ENCODE data around the gene GPX3. TPM values are rescaled to one million over a fixed set of nuclear protein-coding genes. Genes with fewer than 3 reads are reported as not detected.

Gene GPX3
- total RNA-seq, 4 donors from 2014 or later, result 399 to 695 (median 446) TPM

DNA sequence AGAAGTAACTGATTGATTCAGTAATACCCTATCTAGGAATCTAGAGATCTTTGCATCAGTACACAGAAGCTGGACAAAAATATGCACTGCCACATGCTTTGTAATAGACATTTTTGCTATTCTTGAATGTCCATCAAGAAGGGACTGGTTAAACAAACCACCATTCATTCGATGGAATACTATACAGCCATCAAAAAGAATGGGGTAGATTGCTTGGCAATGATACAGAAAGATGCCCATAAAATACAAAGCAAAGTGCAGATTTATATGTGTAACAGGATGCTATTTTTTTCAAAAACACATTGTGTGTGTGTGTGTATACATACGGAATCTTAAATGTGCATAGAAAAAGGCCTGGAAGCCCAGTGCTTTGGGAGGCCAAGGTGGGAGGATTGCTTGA, 52.9 kb downstream of the GPX3 start:
- intact Hi-C loops (cut with DNase I; ENCODE audit: low total_unique reads), result no loop called here
- TF ChIP-seq, protein P1, sequence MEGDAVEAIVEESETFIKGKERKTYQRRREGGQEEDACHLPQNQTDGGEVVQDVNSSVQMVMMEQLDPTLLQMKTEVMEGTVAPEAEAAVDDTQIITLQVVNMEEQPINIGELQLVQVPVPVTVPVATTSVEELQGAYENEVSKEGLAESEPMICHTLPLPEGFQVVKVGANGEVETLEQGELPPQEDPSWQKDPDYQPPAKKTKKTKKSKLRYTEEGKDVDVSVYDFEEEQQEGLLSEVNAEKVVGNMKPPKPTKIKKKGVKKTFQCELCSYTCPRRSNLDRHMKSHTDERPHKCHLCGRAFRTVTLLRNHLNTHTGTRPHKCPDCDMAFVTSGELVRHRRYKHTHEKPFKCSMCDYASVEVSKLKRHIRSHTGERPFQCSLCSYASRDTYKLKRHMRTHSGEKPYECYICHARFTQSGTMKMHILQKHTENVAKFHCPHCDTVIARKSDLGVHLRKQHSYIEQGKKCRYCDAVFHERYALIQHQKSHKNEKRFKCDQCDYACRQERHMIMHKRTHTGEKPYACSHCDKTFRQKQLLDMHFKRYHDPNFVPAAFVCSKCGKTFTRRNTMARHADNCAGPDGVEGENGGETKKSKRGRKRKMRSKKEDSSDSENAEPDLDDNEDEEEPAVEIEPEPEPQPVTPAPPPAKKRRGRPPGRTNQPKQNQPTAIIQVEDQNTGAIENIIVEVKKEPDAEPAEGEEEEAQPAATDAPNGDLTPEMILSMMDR (IDR thresholded peaks at IDR 0.05), result no peak
- no peak for TF ChIP-seq POLR2A (IDR thresholded peaks at IDR 0.05)
- DNase-seq (ENCODE audit: low spot score in 2 of 2), result no peak
- WGBS, 2 donors, result 94 to 96% methylated on average over 2 of the region's 2 CpGs
- H3K4me3 ChIP-seq (ENCODE audit: low read depth, poor library complexity, severe bottlenecking), result no peak overlapping the region

GRCh38 chr5:151074557-151074956, 54.2 kb downstream of the GPX3 start:
- intact Hi-C loops (cut with DNase I; ENCODE audit: low total_unique reads), result no loop called here

DNA sequence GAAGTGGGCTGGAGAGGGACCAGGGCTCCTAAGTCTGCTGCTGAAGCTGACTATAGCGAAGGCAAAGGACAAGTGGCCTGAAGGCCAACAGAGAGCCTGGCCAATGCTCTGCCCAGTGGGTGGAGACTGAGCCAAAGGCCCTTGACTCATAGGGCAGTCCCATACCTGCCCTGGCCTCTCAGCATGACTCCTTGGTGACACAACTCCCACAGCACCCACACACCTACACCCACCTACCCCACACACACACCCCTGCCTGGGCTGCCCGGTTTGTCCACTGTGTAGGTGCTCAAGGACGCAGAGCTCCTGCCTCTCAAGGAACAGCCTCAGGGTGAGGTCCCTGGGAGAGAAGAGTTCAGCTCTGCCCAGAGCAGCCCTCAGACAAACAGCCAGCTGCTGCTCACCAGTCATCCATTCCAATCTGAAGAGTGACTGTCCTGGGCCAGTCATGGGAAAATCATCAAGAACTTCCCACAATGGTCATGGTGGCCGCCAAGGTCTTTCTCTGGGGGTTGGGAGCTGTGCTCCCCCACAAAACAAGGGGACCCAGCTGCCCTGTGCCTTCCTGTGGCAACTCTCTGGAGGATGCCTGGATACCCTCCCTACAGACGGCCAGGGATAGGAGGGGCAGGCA, 55.4 kb downstream of the GPX3 start:
- WGBS, 2 donors, result 71 to 81% methylated on average over 5 of the region's 5 CpGs
- no peak overlapping the region for H3K4me3 ChIP-seq (ENCODE audit: low read depth, poor library complexity, severe bottlenecking)
- intact Hi-C loops (cut with DNase I; ENCODE audit: low total_unique reads), result no loop called here
- DNase-seq (ENCODE audit: low spot score in 2 of 2), result no peak
- TF ChIP-seq, protein P1 (IDR thresholded peaks at IDR 0.05), result no peak
- no peak for TF ChIP-seq POLR2A (IDR thresholded peaks at IDR 0.05)

More at GRCh38 chr5:151074557-151074956, 54.2 kb downstream of the GPX3 start:
- 97 to 98% methylated on average over 2 of the region's 2 CpGs for WGBS, 2 donors
- no peak overlapping the region for H3K4me3 ChIP-seq (ENCODE audit: low read depth, poor library complexity, severe bottlenecking)
- TF ChIP-seq, protein P1 (IDR thresholded peaks at IDR 0.05), result no peak
- TF ChIP-seq POLR2A (IDR thresholded peaks at IDR 0.05), result no peak
- no peak for DNase-seq (ENCODE audit: low spot score in 2 of 2)

- DNase-seq (ENCODE audit: low spot score in 2 of 2), result no peak
- TF ChIP-seq POLR2A (IDR thresholded peaks at IDR 0.05), result no peak
- TF ChIP-seq, protein P1 (IDR thresholded peaks at IDR 0.05), result no peak
- WGBS, 2 donors, result 92 to 93% methylated on average over 6 of the region's 6 CpGs
- no peak overlapping the region for H3K4me3 ChIP-seq (ENCODE audit: low read depth, poor library complexity, severe bottlenecking)
- intact Hi-C loops (cut with DNase I; ENCODE audit: low total_unique reads), result no loop called here
These were observed 56.2 kb downstream of the GPX3 start for GRCh38 chr5:151076616-151077015.

DNA sequence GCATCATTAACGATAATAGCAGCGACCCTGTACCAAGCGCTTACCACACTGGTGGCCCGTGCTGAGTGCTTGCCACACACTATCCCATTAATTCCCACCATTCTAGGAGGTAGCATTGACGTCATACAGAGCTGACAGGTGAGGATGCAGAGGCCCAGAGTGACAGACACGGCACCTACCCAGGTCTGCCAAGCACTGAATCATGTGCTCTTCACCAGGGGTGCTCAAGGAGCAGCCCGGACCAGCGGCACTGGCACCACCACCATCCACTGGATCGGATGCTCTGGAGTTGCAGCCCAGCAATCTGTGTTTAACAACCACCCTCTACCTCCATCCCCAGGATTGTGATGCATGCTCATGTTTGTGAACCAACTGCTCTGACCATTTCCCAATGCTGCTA, 57.0 kb downstream of the GPX3 start:
- intact Hi-C loops (cut with DNase I; ENCODE audit: low total_unique reads), result no loop called here
- DNase-seq (ENCODE audit: low spot score in 2 of 2), result no peak
- WGBS, 2 donors, result 93 to 94% methylated on average over 9 of the region's 9 CpGs
- TF ChIP-seq, protein P1 (IDR thresholded peaks at IDR 0.05), result no peak
- TF ChIP-seq POLR2A (IDR thresholded peaks at IDR 0.05), result no peak
- no peak overlapping the region for H3K4me3 ChIP-seq (ENCODE audit: low read depth, poor library complexity, severe bottlenecking)

GRCh38 chr5:151077967-151078366, 57.6 kb downstream of the GPX3 start:
- no peak for DNase-seq (ENCODE audit: low spot score in 2 of 2)
- no peak overlapping the region for H3K4me3 ChIP-seq (ENCODE audit: low read depth, poor library complexity, severe bottlenecking)
- intact Hi-C loops (cut with DNase I; ENCODE audit: low total_unique reads), result no loop called here
- WGBS, 2 donors, result 88 to 93% methylated on average over 3 of the region's 3 CpGs
- TF ChIP-seq POLR2A (IDR thresholded peaks at IDR 0.05), result no peak
- TF ChIP-seq, protein P1 (IDR thresholded peaks at IDR 0.05), result no peak
